Activated CD4-positive, alpha-beta T cell treated with anti-CD3 and anti-CD28 coated beads for 24 hours (primary cell): ENCODE measurements around the gene STK17A.
A peak's percentile ranks its signal among the peaks of the same experiment; 100 is the strongest.

ENCODE experiments used
- DNase-seq, 2 donors: peaks; one replicate each; pipeline ENCODE4 v3.0.0-alpha.2; 2020; ENCODE audit warnings: low read depth in 2 of 2

Gene STK17A

DNA sequence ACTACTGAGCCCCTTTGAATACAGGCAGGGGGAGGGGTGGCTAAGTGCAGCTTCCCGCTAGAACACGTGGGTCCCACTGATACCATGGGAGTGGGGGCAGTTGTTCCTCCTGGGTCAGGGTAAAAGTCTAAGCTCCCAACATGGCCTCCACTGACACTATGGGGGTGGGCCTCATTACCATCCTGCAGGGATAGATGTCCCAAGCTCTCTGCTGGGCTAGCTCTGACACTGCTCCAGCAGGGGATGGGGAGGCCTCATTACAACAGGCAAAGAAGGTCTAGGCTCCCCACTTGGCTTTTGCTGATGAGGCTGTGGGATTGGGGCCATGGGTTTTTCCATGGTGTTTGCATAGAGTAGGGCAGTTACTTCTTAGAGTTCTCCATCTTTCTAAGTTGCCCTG is 51.5 kb downstream of the STK17A start:
- no peak for DNase-seq

DNA sequence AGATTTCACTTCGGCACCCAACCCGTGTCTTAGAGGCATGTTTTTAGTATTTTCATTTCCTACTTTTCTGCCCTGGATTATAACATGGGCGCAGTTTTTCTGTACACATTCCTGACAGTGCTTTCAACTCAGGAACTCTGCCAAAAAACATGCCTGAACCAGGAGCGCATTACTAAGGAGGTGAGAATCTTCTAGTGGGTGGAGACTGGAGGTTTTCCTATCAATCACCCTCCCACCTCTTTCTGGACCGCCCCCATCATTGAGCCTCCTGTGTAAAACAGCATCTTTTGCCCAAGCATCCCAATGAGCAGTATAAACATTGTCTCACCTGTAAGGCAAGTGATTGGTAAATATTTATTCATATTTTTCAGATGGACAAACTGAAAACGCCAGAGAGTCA is 53.2 kb downstream of the STK17A start:
- no peak for DNase-seq

DNA sequence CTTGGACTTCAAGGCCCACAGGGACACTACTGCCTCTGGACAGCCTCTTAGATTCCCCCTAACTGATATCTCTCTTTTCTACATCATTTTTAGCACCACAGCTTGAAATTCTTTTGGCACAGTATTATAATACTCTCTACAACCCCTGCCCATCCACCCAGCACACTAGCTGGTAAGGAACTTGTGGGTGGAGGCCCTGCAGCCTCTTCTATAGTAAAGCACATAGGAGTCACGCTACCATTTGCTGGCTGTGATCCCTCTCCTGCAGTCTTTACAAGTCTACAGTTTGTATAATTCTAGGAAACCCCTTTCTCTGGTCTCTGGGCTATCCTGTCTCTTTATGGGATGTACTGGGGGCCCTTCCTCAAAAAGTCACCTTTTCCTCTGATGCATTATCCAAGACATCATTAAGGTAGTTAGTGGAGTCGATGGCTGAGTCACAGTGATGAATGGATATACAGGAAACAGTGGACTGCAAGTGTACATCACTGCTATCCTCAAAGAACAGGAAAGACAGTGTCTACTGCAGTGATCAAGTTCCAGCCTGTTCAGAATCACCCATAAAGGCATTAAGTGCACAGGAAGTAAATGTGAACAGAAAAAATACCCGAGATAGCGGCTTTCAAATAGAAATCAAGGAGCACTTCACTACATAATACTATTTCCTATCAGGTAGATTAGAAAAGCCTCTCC is 54.4 kb downstream of the STK17A start:
- DNase-seq = no peak

DNA sequence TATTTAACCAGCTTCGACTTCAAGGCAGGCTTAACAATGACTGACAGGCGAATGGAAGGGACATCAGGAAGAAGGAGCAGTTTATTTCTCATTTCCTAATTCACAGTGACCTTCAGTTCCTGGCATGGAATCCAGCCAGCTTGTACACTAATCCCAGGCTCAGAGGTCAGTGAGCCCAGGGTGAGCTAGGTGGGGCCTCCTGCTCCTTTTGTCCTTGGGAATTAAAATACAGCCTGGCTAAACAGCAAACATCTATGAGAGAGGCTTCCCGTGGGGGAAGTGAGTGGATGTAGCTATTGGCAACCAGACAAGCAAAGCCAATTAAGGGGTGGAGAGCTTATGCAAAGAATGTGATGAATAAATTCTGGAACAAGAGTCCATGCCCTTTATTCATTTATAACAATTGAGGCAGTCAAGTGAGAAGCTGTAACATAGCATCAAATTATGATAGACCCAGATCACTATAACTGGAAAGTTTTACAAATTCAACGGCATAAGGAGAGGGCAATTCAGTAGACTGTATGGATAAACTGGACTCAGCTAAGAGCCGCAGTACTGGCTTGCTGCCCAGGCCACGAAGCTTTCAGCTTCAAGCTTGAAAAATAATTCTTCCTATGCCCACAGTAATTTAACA is 57.1 kb downstream of the STK17A start:
- DNase-seq = no peak

DNA sequence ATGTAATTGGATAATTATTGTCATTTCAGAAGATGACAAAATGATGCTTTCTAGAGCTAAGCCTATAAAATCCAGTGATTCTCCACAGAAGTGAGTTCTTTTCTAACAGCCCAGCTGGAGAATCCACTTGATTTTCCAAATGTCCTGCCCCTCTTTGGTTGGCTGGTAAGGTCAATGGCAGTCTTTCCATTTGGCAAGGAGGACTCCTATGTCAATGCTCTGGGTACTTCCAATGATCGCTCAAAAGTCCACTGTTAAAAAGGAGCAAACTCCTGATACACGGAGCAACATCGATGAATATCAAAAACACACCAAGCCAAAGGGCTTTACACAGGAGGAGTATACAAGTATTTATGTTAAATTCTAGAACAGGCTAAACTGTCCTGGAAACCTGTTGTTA is 57.8 kb downstream of the STK17A start:
- DNase-seq = no peak

DNA sequence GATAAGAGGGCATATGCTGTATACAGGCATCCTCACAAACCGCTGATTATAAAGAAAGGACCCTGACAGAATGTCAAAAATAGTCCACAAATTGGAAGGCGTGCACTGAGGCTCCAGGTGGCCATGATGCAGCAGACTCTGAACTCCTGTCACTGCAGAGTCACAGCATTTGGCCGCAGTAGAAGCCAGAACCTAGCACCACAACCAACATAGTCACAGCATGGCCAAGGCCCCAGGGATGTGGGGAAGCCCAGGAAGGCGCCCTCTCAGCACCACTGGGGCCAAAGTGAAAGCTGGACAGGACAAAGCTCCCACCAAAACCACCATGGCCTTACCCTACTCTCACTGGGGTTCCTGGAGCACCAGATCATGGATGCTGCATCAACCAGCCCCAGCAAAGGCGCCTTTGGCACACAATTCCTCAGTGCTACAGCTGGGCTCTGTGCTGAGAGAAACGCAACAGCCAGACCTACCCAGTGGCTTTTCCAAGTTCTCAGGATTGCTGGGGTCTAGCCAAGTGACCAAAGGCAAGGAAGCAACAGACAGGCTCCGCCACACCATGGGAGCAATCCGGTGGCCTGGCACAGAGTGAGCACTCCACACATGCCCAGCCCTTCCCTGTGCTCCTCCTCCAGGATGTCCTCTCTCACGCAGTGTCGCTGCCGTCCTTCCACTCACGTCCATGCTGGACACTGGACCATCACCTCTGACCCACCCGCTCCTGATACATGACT is 60.2 kb downstream of the STK17A start:
- no peak for DNase-seq

DNA sequence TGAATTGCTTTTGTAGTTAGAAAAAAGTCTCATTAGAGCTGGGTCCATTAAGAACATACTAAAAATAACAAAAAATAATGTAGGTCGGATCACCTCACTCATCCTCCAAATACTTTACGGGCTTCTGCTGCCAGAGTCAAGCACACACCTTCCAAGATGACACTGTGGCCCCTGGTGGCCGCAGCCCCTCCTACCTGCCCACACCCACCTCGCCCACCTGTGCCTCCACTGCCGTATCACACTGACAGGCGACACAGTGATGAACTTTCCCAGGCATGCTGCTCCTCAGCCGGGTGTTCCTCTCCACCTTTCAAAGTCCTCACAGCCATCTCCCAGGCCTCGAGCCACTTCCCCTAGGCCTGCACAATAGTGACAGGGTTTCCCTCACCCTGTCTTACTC is 60.9 kb downstream of the STK17A start:
- DNase-seq = no peak

DNA sequence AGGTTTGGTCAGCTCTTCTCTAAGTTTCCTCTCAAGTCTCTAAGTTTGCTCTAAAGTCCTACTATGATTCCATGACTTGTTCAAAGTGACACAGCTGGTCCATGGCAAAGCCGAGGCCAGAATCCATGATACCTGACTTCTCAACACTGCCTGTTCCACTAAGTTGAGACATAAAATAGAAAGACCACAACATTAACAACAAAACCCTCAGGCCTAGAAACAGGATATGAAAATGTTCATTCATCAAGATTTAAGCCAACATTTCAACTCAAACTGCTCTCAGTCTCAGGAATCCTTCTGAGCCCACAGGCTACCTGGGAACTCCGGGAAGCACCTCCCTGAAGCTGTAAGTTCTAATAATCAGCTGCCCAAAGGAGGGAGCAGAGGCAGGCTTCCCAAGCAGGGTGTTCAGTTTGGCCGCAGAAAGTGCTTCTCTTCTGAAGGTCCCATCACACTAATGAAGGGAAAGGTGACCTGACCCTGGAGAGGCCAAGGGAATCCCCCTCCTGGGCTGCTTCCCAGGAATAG is 62.9 kb downstream of the STK17A start:
- DNase-seq = no peak

DNA sequence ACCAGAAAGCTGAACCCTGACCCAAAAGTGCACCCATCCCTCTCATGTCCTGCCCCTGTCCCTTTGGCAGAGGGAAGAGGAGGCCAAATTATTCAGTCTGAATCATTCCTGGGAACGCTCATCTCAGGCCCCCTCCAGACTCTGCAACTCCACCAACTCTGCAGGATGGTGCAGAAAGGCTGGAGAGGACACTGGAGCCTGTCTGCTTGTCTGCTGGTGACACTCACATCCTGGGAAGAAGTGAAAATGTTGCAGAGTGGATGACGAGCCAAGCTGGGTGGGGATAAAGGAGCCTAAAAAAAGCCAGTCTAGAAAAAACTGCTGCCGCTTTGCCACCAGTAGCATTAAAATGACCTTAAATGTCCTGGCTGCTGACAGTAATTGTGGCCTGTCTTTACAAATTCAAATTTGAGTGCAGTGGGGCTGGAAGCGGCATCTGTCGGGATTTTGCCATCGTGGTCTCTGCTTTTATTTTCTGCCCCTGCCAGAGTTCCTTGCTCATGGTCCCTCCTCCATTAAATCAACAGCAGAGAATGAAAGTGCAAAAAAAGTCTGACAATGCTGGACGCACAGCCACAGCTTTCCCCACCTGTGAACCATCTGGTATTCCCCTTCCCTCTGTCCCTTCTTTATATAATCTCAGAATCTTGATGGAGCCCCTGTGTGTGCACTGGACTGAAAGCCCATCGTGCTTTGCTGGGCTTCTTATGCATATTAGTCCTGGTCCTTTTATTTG is 63.9 kb downstream of the STK17A start:
- no peak for DNase-seq

DNA sequence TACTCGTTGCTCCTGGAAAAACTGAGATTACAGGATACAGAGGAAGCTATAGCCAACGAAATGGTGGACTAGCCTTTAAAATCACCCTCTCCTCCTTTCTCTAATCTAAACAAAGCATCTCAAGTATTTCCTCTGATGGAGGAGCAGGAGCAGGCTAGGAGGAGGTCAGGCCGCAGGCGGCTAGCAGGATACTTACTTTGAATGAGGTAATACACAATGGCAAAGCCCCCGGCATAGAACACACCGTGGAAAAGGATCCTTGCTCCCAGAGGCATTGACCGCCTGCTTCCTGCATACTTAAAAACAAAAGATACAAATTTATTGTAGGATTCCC is 64.4 kb downstream of the STK17A start:
- no peak for DNase-seq

DNA sequence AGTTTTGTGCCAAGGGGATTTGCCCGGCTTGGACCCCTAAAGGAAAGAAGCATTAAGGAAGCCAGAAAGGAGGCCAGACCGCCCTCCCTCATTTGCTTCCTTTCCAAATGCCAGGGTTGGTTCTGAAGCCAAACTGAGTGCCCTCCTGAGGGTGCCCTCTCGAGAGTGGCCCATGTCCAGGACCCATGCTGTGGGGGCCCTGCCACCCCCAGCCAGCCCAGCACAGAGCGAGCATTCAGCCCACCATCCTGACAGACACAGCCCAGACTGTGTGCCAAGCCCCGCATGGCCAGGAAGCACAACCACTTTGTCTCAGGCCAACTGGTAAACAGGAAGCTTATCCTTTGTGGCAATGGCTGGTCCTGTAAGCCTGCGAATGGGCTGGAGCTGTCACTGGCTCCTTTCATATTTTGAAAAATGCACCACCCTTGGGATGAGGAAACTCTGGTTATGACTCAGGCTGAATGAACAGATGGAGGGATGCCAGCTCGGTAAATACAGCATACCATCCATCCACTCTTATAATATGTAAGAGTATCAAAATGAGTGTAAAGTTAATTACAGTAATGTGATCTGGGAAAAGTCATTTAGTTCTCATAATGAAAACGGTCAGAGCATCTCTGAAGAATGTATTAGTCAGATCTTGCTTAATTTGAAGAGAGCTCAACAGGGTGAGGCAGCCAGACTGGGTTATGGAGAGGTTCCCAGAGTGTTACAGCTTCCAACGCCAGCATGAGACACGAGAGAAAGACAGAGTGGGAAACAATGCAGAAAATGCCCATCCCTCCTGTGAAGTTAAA is 65.0 kb downstream of the STK17A start:
- no peak for DNase-seq

DNA sequence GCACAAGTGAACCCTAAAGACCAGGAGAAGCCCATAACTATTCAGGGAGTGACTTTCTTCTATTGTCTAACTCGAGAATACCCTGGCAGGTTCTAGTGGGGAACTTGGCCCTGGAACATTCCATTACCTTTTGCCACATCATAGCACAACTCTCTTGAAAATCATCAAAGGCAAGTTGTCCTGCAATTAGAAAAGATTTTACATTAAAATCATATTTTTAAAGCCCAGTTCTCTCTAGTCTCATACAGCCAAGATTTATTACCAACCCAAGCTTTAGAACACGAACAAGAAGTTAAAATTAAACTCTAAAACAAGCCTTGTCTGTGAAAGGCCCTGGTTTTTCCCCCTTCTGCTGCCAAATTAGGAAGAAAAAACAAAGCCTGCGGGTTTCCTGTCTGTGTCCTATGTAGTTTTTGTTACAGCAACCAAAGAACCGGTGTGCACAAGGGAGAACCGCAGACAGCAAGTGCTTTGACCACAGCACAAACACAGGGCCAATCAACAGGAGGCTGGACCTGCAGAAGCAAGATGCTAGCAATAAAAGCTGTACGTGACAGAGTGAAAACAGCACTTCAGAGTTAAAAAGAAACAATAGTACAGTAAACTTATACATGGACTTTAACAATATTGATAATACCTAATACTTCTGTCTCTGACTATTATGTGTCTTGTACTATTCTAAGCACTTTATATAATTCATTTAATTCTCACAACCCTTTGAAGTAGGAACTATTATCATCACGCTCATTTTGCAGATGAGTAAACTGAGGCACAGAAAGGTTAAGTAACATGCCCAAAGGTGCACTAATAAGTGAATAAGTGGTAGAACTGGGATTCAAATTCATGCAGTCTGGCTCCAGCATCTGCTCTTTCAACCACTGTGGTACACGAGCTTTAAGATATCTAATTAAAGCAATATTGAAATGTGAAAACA is 65.8 kb downstream of the STK17A start:
- peak in 1 of 2 donors; percentile 34 for DNase-seq

DNA sequence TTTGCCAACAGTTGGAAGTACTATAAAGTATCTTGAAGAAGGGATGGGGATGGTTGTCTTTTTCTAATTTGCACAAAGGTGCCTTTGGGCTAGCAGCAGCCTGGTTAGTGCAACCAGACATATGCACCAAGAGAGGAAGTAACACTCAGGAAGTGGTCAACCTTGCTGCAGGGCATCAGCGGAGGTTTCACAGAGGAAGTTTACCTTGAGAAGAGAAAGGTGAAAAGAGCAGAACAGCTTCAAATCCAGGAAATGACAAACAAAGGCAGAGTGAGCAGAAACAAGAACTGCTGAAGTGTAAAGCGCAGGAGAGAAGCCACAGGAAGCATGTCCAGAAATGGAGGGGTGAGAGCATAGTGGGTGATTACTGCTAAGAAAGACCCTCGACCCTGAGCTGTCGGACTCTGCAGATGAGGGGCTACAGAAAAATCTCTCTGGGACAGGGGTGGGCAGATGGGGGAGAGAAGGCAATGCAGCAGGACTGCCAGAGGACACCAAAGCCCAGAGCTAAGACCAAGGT is 66.9 kb downstream of the STK17A start:
- no peak for DNase-seq

DNA sequence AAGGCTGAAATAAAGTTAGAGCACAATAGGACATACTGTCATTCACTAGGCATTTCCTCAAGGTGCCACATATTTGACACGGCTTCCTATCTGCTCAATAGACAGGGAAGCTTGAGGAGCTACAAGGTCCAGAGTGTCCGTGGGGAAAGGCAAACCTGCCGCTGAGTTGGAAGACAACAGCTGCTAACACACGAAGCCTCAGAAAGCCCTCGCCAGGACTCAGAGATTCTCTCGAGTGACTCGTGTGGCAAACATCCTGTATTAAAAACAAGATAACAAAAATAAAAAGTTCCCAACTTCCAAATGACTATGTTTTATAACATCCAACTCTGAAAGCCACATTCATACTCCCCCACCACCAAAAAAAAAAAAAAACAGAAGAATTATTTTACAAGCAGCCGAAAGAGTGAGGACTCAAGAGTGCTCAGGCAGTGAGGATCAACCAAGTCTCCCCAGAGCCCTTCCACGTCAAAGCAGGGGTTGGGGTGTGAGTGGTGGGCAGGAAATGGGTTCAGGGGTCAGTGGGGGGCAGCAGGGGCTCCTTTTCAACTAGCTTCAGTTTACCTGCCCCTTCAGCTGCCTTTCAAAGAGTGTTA is 67.6 kb downstream of the STK17A start:
- DNase-seq = no peak

DNA sequence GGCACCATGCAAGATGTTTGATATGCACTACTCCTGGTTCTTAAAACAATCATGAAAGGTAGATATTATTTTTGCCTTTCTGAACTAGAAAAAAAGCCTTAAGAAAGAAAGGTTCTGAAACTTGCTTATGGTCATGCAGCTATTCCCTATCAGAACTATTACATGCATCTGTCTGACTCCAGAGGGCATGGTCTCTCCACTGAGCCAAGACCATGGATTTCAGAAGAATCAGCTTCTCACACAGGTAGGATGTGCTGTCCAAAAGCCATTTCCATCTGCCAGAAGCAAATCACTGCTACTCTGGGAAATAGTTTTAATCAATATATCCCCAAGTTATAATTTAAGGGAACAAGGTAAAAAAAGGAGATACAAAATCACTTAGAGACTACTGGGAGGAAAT is 69.5 kb downstream of the STK17A start:
- DNase-seq = no peak

DNA sequence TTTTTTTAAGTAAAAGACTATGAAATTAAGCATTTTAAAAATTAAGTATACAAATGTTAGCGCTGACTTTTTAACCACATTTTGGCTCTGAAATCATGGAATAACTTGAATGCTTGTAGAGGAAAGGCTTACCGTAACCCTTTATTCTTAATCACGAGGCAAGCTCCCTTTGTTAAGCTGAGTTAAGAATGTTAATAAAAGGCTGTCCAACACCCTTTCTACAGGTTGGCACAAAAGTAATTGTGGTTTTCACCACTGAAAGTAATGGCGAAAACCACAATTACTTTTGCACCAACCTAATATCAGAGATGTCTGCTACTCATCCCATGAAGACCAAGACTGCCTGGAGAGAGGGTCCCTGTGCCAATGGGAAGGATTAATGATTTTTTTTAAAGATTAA is 70.6 kb downstream of the STK17A start:
- DNase-seq = no peak

DNA sequence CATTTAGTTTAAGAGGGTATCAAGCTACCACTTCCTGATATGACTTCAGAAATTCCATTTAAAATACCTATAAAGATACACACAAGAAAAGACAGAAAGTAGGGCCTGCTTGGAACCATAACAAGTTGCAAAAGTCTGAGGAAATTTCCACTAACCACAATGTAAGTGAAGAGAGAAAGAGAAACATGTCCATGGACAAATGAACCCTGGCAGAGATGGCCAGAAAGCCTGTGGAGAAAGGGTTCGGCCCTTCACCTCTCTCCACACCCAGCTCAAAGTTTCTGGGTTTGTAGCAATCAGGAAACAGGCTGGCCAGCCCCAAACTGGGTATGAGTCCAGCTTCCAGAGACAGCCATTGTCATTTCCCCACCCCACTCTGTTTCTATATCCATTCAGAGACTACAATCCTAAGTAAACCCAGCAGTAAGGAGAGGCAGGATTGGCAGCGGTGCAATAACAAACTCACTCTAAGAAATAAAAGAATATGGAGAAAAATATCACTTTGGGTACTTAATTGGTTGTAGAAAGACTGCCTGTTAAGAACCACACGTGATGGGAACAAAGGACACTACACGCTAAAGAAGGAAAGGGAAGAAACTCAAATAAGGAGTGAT is 71.1 kb downstream of the STK17A start:
- no peak for DNase-seq

DNA sequence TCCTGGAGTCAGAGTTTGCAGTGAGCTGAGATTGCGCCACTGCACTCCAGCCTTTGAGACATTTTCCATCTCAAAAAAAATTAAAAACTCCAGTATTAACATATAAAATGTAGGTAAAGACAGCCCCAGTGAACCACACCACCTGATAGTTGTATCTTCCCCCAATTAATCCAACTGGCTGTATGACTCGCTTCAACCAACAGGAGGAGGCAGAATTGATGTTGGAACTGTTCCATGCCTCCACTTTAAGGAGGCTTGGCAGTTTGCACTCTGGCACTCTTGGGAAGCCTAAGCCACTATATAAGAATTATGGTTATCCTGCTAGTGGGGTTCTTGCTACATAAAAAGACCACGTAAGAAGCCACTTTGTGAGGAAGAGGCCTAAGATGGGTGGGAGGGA is 72.7 kb downstream of the STK17A start:
- DNase-seq = no peak

DNA sequence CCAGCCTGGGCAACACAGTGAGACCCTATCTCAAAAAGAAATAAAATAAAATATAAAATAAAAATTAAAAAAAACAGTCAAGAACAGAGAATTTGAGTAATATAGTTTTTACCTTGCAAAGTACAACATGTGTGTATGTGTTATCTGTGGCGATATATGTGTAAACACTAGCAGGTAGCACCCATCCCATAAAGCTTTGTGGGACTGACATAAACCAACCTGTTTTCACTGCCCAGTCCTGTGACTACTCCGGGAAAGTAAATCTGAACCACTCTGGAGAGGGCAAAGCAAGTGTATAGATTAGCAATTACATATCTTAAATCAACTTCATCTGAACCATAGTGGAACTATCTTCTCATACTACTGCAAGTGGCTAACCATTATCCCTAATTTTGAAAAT is 74.1 kb downstream of the STK17A start:
- DNase-seq = no peak
